IMR-90 (cell line): ENCODE data around the gene CYP1A2. TPM values are rescaled to one million over a fixed set of nuclear protein-coding genes. Genes with fewer than 3 reads are reported as not detected.
A peak's percentile ranks its signal among the peaks of the same experiment; 100 is the strongest.

Source experiments
- ATAC-seq: fragments of 200-7000 bp; cut with Tn5 transposase; 2 replicates; pipeline ENCODE4 v1.9.1; 2020; ENCODE audit warnings: low read depth, mild to moderate bottlenecking, moderate library complexity
- BruUV-seq: library from RNA; stranded (reverse); fragments of 400-500 nt; replicated peaks from 2 replicates; lab custom pipeline; 2021; lab: Mats Ljungman, UMichigan
- CTCF ChIA-PET: fragments of 300-600 bp; formaldehyde crosslinking; extraction: SDS; loops from one replicate; lab custom pipeline; 2021; ENCODE audit warnings: antibody characterized with exemption; lab: Yijun Ruan, JAX
- POLR2A ChIA-PET: fragments of 300-600 bp; sonication (Branson Sonifier 250); formaldehyde crosslinking; loops from one replicate; lab custom pipeline; 2022; ENCODE audit warnings: antibody characterized with exemption; ENCODE audit not compliant: unreplicated experiment; lab: Charles Lee
- DNase-seq: peaks from one replicate; pipeline ENCODE4 v3.0.0; 2013
- H2AFZ ChIP-seq: replicated peaks from 2 replicates; pipeline ENCODE3; 2013; ENCODE audit warnings: low read length, mild to moderate bottlenecking; ENCODE audit not compliant: poor library complexity
- H2AK5ac ChIP-seq: 2 replicates; pipeline ENCODE4 v1.6.1; 2013; ENCODE audit warnings: low read depth, low read length, inconsistent platforms
- H2AK9ac ChIP-seq: replicated peaks from 2 replicates; pipeline ENCODE3; 2013; ENCODE audit warnings: mild to moderate bottlenecking, low read depth, low read length, moderate library complexity; ENCODE audit not compliant: poor library complexity
- H2BK120ac ChIP-seq: 2 replicates; pipeline ENCODE4 v1.6.1; 2013; ENCODE audit warnings: low read depth, low read length, inconsistent platforms
- H2BK15ac ChIP-seq: 3 replicates; pipeline ENCODE4 v1.6.1; 2013; ENCODE audit warnings: low read depth, low read length, inconsistent platforms
- H2BK20ac ChIP-seq: 2 replicates; pipeline ENCODE4 v1.6.1; 2013; ENCODE audit warnings: low read depth, mild to moderate bottlenecking, inconsistent platforms, low read length, moderate library complexity
- H2BK5ac ChIP-seq: 2 replicates; pipeline ENCODE4 v1.6.1; 2013; ENCODE audit warnings: mild to moderate bottlenecking, low read depth, low read length, inconsistent platforms; ENCODE audit not compliant: poor library complexity, severe bottlenecking
- H3K14ac ChIP-seq: replicated peaks from 2 replicates; pipeline ENCODE4 v1.6.1; 2013; ENCODE audit warnings: low read depth, low read length, inconsistent platforms
- H3K18ac ChIP-seq: 2 replicates; pipeline ENCODE4 v1.6.1; 2013; ENCODE audit warnings: low read depth, low read length, control low read depth
- H3K23ac ChIP-seq: 2 replicates; pipeline ENCODE4 v1.6.1; 2013; ENCODE audit warnings: low read depth, low read length, inconsistent platforms
- H3K27ac ChIP-seq: 2 replicates; pipeline ENCODE4 v1.5.1; 2013; ENCODE audit warnings: mild to moderate bottlenecking, control low read depth, low read length; ENCODE audit not compliant: insufficient read depth
- H3K27me3 ChIP-seq: 2 replicates; pipeline ENCODE4 v1.6.1; 2013; ENCODE audit warnings: low read length; ENCODE audit not compliant: control insufficient read depth, insufficient read depth
- H3K36me3 ChIP-seq: 2 replicates; pipeline ENCODE4 v1.6.1; 2013; ENCODE audit warnings: low read length, mixed read lengths; ENCODE audit not compliant: control insufficient read depth, insufficient read depth
- H3K4ac ChIP-seq: 2 replicates; pipeline ENCODE4 v1.6.1; 2013; ENCODE audit warnings: low read depth, low read length, inconsistent platforms
- H3K4me1 ChIP-seq: 2 replicates; pipeline ENCODE4 v1.6.1; 2013; ENCODE audit warnings: low read length, mixed read lengths; ENCODE audit not compliant: control insufficient read depth, insufficient read depth
- H3K4me2 ChIP-seq: 2 replicates; pipeline ENCODE4 v1.6.1; 2013; ENCODE audit warnings: low read depth, mild to moderate bottlenecking, control low read depth, low read length, moderate library complexity
- H3K4me3 ChIP-seq: 2 replicates; pipeline ENCODE4 v1.5.1; 2013; ENCODE audit warnings: low read depth, mild to moderate bottlenecking, control low read depth, low read length, moderate library complexity; ENCODE audit not compliant: insufficient read depth
- H3K56ac ChIP-seq: 2 replicates; pipeline ENCODE4 v1.6.1; 2013; ENCODE audit warnings: low read length, inconsistent platforms; ENCODE audit not compliant: insufficient read depth; ENCODE audit errors: extremely low read depth
- H3K79me1 ChIP-seq, 2 experiments: 2 replicates each; pipeline ENCODE4 v1.6.1; 2013; ENCODE audit warnings: low read length in 2 of 2, inconsistent platforms in 1 of 2, low read depth in 1 of 2
- H3K9ac ChIP-seq: 2 replicates; pipeline ENCODE4 v1.6.1; 2013; ENCODE audit warnings: low read depth, low read length, control low read depth
- H3K9me1 ChIP-seq: 2 replicates; pipeline ENCODE4 v1.6.1; 2013; ENCODE audit warnings: low read length, inconsistent platforms; ENCODE audit not compliant: insufficient read depth
- H3K9me3 ChIP-seq: 2 replicates; pipeline ENCODE4 v1.6.1; 2013; ENCODE audit warnings: low read length; ENCODE audit not compliant: control insufficient read depth, insufficient read depth
- H4K20me1 ChIP-seq: 2 replicates; pipeline ENCODE4 v1.6.1; 2013; ENCODE audit warnings: low read length, inconsistent platforms; ENCODE audit not compliant: insufficient read depth
- H4K5ac ChIP-seq: 2 replicates; pipeline ENCODE4 v1.6.1; 2013; ENCODE audit warnings: mild to moderate bottlenecking, low read depth, low read length, control low read depth
- H4K8ac ChIP-seq, 2 experiments: 2 replicates each; pipeline ENCODE4 v1.6.1; 2013; ENCODE audit warnings: low read depth in 2 of 2, low read length in 2 of 2, control low read depth in 1 of 2, inconsistent platforms in 1 of 2
- H4K91ac ChIP-seq: 2 replicates; pipeline ENCODE4 v1.6.1; 2013; ENCODE audit warnings: low read depth, low read length, inconsistent platforms; ENCODE audit not compliant: insufficient read depth
- BHLHE40 ChIP-seq: fragments of 150-350 bp; IDR thresholded peaks from 2 replicates; pipeline ENCODE4 v1.6.1; 2016; ENCODE audit warnings: mild to moderate bottlenecking, low read depth, low read length
- CEBPB ChIP-seq: IDR thresholded peaks from 2 replicates; pipeline ENCODE4 v1.6.1; 2012; ENCODE audit warnings: low read depth, low read length, improper control_type of control experiment
- FOS ChIP-seq: fragments of 150-350 bp; IDR thresholded peaks from 2 replicates; pipeline ENCODE4 v1.6.1; 2016; ENCODE audit warnings: low read depth, low read length
- MAZ ChIP-seq: IDR thresholded peaks from 2 replicates; pipeline ENCODE4 v1.6.1; 2012; ENCODE audit warnings: low read depth, mild to moderate bottlenecking, low read length, improper control_type of control experiment, moderate library complexity, borderline replicate concordance
- RAD21 ChIP-seq: IDR thresholded peaks from 2 replicates; pipeline ENCODE4 v1.6.1; 2012; ENCODE audit warnings: low read length, improper control_type of control experiment
- WGBS, 2 experiments: methylation state at CpG; one replicate each; pipeline versions ENCODE4 v1.1.5 to v1.1.7; 2013; ENCODE audit warnings: missing lambda C conversion rate in 2 of 2; ENCODE audit not compliant: insufficient read length in 1 of 2; ENCODE audit errors: extremely low coverage in 2 of 2; 5-methylcytosine and 5-hydroxymethylcytosine counted together
- dilution Hi-C: fragments of 300-500 bp; cut with HindIII; formaldehyde crosslinking; loops from one replicate; pipeline ENCODE4 v1.14.3; 2018; ENCODE audit warnings: low sequenced_read_pairs; ENCODE audit not compliant: unreplicated experiment
- in situ Hi-C: fragments of 300-500 bp; cut with MboI; formaldehyde crosslinking; loops from 3 replicates; pipeline ENCODE4 v1.14.3; 2019; ENCODE audit warnings: low sequenced_read_pairs, inconsistent platforms, mixed read lengths
- intact Hi-C: fragments of 100-400 bp; cut with micrococcal nuclease; formaldehyde crosslinking; loops from 2 replicates; pipeline ENCODE4 v1.10.0; 2022
- polyA plus RNA-seq, 3 experiments: library from polyadenylated mRNA; depleted of rRNA; stranded (reverse); fragments of >200 nt; gene quantifications; 2 replicates each; pipeline ENCODE4 v1.2.3, GENCODE V29; 2012; ENCODE audit warnings: low replicate concordance in 1 of 3
- total RNA-seq: library from RNA; depleted of rRNA; stranded (reverse); fragments of >200 nt; gene quantifications from 2 replicates; pipeline ENCODE4 v1.2.3, GENCODE V29; 2012

The CYP1A2 gene
- total and polyA plus RNA-seq, 2 of the 4 experiments (the other 2 are of a cell fraction) = not detected

DNA sequence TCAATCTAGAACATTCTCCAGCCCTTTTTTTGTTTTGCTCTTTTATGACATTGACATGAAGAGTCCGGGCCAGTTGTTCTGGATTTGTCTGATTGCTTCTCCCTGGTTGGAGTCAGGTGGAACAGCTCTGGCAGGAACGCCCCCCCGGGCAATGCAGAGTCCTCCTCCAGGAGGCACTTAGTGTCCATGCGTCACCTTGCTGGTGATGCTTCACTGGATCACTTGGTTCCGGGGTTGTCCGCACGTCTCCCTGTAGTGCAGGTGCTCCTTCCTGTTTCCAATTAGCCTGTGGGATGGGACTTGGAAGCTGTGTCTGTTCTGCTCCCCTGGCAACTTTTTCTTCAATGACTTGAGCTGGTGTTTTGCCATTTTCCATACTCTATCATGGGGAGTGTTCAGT, 43.0 kb downstream of the CYP1A2 start:
- Histone ChIP-seq H3K4ac (no peak overlapping the region), H3K27ac (no peak overlapping the region), H3K18ac (no peak overlapping the region), H2BK15ac (no peak overlapping the region), H4K91ac (no peak overlapping the region), H3K4me3 (no peak overlapping the region), H2AFZ (no peak overlapping the region), H3K23ac (0 out of 2 replicates have a peak overlapping the region, but pooled peaks have one; percentile 25), H3K14ac (peak overlapping the region; percentile 28), H4K5ac (no peak overlapping the region), H3K79me1 (peaks cover 19 to 89% of the 10 kb centered on the region in 2 experiments), H4K8ac (no peak overlapping the region), H3K9me3 (no peaks in the 10 kb centered on the region), H2BK5ac (no peak overlapping the region), H3K56ac (no peak overlapping the region), H3K4me2 (no peak overlapping the region), H2AK9ac (no peak overlapping the region), H3K9ac (no peak overlapping the region), H2AK5ac (no peak overlapping the region), H4K20me1 (peaks cover 93% of the 10 kb centered on the region), H3K27me3 (no peaks in the 10 kb centered on the region), H3K9me1 (peaks cover 43% of the 10 kb centered on the region), H2BK120ac (no peak overlapping the region), H3K4me1 (peaks cover 24% of the 10 kb centered on the region), H3K36me3 (peaks cover 2% of the 10 kb centered on the region; the same call in 1 of the 2 replicates), H2BK20ac (no peak overlapping the region)
- BruUV-seq = no TSS peak
- intact Hi-C loops = no loop called here
- in situ Hi-C loops = no loop called here
- TF ChIP-seq RAD21 = no peak
- no peak for TF ChIP-seq CEBPB
- no peak for TF ChIP-seq MAZ
- no peak for TF ChIP-seq BHLHE40
- TF ChIP-seq FOS = no peak
- DNase-seq (no peak), ATAC-seq (no peak)
- ChIA-PET POLR2A (no interaction called here), CTCF (no interaction called here)
- 93% methylated on average over 4 of the region's 7 CpGs; no CpG with 5 or more reads in 1 of the 2 experiments for WGBS, 2 experiments
- dilution Hi-C loops = no loop called here
